Gastrocnemius medialis (tissue), 4 donors: ENCODE measurements around the gene POMZP3.
"Not testable (repeated sequence)": the region's sequence is repeated elsewhere in the genome, so short reads cannot be mapped to it uniquely, and the experiment has no call there.

Experiments
- POLR2A ChIP-seq, 2 donors: fragments of 450-650 bp; IDR thresholded peaks; one replicate each; pipeline ENCODE4 v1.6.1; 2017; ENCODE audit warnings: antibody characterized with exemption in 2 of 2, mild to moderate bottlenecking in 2 of 2, moderate library complexity in 2 of 2
- TF ChIP-seq, protein P1 (sequence below), 5 experiments: fragments of 450-650 bp in 3 of 5; fragments of 200-600 bp in 2 of 5; sonication (generic) in 2 of 5; IDR thresholded peaks in 4 of 5; conservative IDR thresholded peaks in 1 of 5; 1 replicate in 4 of 5; 2 replicates in 1 of 5; pipeline ENCODE4 v1.5.1; 2016 to 2019; ENCODE audit warnings: antibody characterized with exemption in 5 of 5, mild to moderate bottlenecking in 3 of 5, moderate library complexity in 3 of 5

DNA sequence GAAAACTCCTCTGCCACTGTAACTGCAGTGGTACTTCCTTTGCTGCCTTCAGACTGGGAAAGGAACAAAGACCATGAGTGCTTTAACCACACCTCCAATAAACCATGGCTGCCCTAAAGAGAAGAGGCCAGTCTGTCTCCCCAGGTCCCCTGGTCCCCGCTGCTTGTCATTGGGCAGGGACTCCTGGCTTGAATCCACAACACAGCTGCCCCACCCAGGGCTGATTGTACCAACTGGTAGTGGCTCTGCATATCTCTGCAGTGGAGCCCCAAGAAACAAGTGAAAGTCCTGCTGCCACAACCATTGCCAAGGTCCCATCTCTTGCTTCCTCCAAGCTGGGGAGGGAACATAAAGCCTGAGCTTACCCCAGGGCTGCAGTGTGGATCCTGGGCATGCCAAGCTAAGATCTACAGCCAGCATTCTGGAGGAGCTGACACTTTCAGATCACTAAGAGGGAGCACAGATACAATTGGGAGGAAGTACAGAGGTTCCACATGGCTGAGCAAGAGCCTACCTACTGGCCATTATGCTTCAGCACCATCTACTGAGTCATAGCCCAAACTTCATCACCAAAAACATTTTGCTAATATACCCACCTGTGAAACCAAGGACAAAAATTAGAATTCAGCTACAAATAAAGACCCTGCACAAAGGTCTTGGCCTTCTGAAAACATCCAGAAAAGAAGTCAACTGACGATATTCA is 35.3 kb downstream of the POMZP3 start:
- TF ChIP-seq, protein P1, sequence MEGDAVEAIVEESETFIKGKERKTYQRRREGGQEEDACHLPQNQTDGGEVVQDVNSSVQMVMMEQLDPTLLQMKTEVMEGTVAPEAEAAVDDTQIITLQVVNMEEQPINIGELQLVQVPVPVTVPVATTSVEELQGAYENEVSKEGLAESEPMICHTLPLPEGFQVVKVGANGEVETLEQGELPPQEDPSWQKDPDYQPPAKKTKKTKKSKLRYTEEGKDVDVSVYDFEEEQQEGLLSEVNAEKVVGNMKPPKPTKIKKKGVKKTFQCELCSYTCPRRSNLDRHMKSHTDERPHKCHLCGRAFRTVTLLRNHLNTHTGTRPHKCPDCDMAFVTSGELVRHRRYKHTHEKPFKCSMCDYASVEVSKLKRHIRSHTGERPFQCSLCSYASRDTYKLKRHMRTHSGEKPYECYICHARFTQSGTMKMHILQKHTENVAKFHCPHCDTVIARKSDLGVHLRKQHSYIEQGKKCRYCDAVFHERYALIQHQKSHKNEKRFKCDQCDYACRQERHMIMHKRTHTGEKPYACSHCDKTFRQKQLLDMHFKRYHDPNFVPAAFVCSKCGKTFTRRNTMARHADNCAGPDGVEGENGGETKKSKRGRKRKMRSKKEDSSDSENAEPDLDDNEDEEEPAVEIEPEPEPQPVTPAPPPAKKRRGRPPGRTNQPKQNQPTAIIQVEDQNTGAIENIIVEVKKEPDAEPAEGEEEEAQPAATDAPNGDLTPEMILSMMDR (IDR thresholded peaks at IDR 0.05 in 4 of 5, conservative IDR thresholded peaks at IDR 0.05 in 1 of 5): not testable (repeated sequence)
- TF ChIP-seq POLR2A (IDR thresholded peaks at IDR 0.05): not testable (repeated sequence)
